Muscle layer of duodenum (tissue), 2 donors: Measurements from ENCODE around the gene RELA.

Source experiments
- H3K27ac ChIP-seq: one replicate; pipeline ENCODE4 v1.7.0; 2013; ENCODE audit warnings: mild to moderate bottlenecking, low read length
- H3K27me3 ChIP-seq: one replicate; pipeline ENCODE4 v1.7.0; 2013; ENCODE audit warnings: low read depth, mild to moderate bottlenecking, control low read depth, low read length
- H3K36me3 ChIP-seq, 2 donors: one replicate each; pipeline ENCODE4 v1.7.0; 2013; ENCODE audit warnings: low read length in 2 of 2, control low read depth in 1 of 2, mild to moderate bottlenecking in 1 of 2; ENCODE audit not compliant: insufficient read depth in 2 of 2, control insufficient read depth in 1 of 2
- H3K4me1 ChIP-seq, 2 donors: one replicate each; pipeline ENCODE4 v1.7.0; 2013; ENCODE audit warnings: low read length in 2 of 2, mild to moderate bottlenecking in 2 of 2, control low read depth in 1 of 2, moderate library complexity in 1 of 2; ENCODE audit not compliant: insufficient read depth in 2 of 2, control insufficient read depth in 1 of 2
- H3K4me3 ChIP-seq, 2 donors: one replicate each; pipeline ENCODE4 v1.7.0; 2013; ENCODE audit warnings: low read length in 2 of 2, low read depth in 1 of 2, mild to moderate bottlenecking in 1 of 2
- H3K9me3 ChIP-seq, 2 donors: one replicate each; pipeline ENCODE4 v1.7.0; 2013; ENCODE audit warnings: low read length in 2 of 2, control low read depth in 1 of 2, mild to moderate bottlenecking in 1 of 2; ENCODE audit not compliant: control insufficient read depth in 1 of 2
- donor health status: healthy.

The RELA gene

DNA sequence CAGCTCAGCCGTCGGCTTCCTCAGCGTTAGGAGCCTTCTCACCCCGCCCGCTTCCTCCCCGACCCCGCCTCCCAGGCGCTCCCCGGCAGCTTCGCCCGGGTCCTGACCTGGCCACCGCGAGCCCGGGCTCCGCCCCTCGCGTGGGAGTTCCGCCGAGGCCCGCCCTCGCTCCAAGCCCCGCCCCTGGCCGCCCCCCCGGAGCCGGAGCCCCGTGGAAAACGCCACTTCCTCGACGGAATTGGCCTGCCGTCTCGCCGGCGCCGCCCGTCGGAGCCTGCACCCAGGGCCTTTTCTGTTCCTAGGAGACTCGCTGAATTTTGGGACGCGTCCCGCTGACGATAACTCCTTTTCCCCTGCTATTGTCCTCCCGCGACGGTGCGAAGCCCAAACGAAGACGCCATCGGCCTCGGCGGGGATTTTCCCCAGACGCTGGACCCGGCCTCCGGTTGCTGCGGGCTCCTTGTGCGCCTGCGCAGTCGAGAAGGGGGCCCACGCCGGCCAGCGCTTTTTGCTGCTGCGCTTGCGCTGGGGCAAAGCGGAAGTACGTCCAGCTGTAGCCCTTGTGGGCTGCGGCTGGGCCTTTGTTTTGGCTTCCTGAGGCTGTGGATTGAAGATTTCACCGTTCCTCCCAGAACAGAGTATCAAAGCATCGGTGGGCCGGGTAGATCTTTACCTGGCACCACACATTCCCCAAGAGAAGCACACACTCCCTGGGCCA is 10.0 kb downstream of the RELA start:
- H3K4me3 ChIP-seq: peak overlapping the region; percentile 64 to 68
- no peaks in the 10 kb centered on the region for H3K27me3 ChIP-seq
- no peaks in the 10 kb centered on the region for H3K9me3 ChIP-seq
- H3K4me1 ChIP-seq: peaks cover 24 to 49% of the 10 kb centered on the region in 2 donors
- H3K36me3 ChIP-seq: peaks cover 32 to 59% of the 10 kb centered on the region in 2 donors
- H3K27ac ChIP-seq: peak overlapping the region; percentile 96

DNA sequence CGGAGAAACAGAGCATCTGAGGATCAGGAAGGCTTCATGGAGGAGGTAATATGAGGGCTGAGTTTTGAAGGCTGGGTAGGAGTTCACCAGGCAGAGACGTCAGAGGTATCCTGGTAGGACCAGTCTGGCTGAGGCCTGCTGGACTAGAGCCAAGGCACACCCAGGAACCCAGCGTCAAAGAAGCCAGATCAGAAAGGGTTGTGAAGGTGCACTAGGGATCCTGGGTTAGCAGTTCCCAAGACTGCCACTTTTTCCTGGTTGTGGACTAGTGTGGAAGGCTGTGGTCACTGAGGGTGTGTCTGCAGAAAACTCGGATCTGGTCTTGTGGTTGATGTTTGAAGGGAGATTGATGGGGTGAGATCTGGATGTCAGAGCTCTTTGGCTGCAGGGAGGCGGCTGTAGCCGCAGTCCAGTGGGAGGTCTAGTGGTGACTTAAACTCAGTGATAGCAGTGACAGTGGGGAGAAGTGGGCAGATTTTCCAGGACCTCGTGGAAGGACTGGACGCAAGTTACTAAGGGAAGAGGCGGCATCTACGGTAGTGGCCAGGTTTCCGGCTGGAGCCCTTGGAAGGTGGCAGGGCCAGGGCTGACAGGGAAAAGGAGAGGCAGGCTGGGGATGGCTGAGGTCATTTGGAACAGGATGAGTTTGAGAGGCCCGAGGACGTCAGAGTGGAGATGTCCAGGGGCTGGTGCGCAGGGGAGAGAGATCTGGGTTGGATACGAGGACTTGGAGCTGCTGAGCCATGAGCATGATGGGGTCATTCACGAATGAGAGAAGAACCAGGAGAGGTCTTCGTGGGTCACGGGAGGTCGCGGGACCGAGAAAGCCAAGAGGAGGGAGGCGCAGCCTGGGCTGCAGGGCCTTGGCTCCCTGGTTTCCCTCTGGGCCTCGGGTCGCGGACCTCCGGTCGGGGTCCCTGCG is 10.9 kb downstream of the RELA start:
- H3K4me3 ChIP-seq: peak overlapping the region; percentile 50 to 64
- no peaks in the 10 kb centered on the region for H3K9me3 ChIP-seq
- H3K27ac ChIP-seq: peak overlapping the region; percentile 85
- H3K4me1 ChIP-seq: peaks cover 24 to 49% of the 10 kb centered on the region in 2 donors
- peaks cover 25 to 52% of the 10 kb centered on the region in 2 donors for H3K36me3 ChIP-seq
- no peaks in the 10 kb centered on the region for H3K27me3 ChIP-seq

DNA sequence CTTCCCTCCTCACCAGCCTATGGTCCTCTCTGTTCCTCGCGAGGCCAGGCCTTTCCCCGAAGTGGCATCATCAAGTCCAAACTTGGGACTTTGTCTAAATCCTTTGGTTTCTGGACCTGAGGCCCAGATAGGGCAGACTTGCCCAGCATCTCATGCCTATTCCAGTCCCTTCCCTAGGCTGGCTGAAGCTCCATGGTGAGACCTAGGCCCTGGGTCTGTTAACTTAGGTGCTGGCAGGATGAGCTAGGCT is 11.5 kb downstream of the RELA start:
- Histone ChIP-seq H3K27ac (peak overlapping the region; percentile 85), H3K4me1 (peaks cover 24 to 49% of the 10 kb centered on the region in 2 donors), H3K27me3 (no peaks in the 10 kb centered on the region), H3K36me3 (peaks cover 21 to 52% of the 10 kb centered on the region in 2 donors), H3K4me3 (no peak overlapping the region), H3K9me3 (no peaks in the 10 kb centered on the region)

DNA sequence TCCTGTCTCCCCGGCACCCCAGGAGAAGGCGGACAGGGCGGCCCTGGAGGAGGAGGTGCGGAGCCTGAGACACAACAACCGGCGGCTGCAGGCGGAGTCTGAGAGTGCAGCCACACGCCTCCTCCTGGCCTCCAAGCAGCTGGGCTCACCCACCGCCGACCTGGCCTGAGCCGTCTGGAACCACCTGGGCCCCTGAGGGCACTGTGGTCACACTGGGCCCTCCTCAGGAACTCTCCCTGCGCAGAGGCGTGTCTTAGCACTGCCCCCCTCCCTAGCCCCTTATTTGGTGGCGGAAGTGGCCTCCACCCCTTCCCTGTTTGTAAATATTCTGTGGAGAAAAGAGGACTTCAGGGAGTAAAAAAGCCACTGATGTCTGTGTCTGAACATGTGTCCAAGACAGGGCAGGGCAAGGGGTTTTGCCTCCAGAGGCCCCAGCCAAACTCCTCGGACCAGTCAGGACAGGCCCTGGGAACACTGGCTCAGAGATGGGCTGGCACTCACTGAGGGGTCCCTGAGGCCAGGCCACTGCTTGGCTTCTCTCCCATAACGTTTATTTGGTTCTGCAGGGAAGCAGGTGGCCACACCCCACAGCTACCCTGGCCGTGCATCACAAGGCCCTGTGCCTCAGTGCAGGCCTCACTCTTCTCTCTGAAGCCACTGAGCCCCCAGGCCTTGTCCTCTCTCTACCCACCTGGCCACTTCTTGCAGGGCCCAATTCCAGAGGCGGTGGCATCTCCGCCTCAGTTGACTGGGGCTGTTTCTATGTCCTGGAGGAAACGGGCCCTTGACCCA is 12.0 kb downstream of the RELA start:
- Histone ChIP-seq H3K4me3 (no peak overlapping the region), H3K36me3 (peaks cover 16 to 52% of the 10 kb centered on the region in 2 donors)

DNA sequence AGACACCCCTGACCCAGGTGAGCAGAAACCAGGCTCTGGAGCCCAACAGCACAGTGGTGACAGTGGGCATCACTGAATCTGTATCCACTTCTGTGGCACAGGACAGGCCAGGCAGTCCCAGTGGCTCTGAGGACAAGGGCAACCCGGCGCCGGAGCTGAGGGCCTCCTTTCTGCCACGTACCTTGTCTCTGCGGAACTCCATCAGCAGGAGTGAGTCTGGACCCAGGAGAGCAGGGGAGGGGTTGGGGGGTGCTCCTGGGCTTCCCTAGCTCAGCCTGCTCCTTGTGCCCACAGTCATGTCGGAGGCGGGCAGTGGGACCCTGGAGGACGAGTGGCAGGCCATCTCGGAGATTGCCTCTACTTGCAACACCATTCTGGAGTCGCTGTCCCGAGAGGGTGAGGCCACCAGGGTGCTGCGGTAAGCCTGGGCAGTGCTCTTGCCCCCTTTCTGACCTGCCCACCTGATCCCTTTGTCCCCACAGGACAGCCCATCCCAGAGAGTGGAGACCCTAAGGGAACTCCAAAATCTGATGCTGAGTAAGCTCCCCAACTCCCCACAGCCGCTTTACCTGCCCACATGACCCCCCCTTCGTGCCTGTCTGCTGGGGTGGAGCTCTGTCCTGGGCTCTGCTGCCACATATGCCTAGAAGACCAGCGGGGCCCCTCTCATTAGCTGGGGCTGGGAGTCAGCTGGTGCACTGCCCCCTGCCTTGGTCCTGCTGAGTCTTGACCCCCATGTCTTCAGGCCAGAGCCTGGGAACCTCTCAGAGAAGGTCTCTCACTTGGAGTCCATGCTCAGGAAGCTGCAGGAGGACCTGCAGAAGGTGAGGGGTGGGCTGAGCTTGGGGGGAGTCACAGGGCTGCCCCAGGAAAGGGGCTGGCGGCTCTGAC is 12.8 kb downstream of the RELA start:
- H3K4me3 ChIP-seq: no peak overlapping the region
- no peak overlapping the region for H3K27ac ChIP-seq
- no peaks in the 10 kb centered on the region for H3K9me3 ChIP-seq
- H3K36me3 ChIP-seq: peaks cover 13 to 52% of the 10 kb centered on the region in 2 donors
- peaks cover 24 to 46% of the 10 kb centered on the region in 2 donors for H3K4me1 ChIP-seq
- no peaks in the 10 kb centered on the region for H3K27me3 ChIP-seq

More for the DNA sequence above, 12.0 kb downstream of the RELA start:
- no peaks in the 10 kb centered on the region for H3K27me3 ChIP-seq
- peak overlapping the region; percentile 85 for H3K27ac ChIP-seq
- no peaks in the 10 kb centered on the region for H3K9me3 ChIP-seq
- peaks cover 24 to 49% of the 10 kb centered on the region in 2 donors for H3K4me1 ChIP-seq

DNA sequence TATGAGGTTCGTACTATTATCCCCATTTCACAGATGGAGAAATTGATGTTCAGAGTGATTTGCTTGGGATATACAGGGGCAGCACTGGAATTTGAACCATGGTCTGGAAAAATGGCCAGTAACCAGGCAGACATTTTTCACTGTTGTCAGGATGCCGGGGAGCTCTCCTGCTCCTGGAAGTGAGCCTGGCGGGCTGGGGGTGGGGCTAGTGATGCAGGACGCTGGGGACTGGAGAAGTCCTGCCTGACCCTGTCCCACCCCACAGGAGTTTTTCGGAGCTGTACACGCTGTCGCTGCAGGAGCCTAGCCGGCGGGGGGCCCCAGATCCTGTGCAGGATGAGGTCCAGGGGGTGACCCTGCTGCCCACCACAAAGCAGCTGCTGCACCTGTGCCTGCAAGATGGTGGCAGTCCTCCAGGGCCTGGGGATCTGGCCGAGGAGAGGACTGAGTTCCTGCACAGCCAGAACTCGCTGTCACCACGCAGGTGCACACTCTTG is 13.7 kb downstream of the RELA start:
- no peak overlapping the region for H3K27ac ChIP-seq
- peaks cover 23 to 38% of the 10 kb centered on the region in 2 donors for H3K4me1 ChIP-seq

DNA sequence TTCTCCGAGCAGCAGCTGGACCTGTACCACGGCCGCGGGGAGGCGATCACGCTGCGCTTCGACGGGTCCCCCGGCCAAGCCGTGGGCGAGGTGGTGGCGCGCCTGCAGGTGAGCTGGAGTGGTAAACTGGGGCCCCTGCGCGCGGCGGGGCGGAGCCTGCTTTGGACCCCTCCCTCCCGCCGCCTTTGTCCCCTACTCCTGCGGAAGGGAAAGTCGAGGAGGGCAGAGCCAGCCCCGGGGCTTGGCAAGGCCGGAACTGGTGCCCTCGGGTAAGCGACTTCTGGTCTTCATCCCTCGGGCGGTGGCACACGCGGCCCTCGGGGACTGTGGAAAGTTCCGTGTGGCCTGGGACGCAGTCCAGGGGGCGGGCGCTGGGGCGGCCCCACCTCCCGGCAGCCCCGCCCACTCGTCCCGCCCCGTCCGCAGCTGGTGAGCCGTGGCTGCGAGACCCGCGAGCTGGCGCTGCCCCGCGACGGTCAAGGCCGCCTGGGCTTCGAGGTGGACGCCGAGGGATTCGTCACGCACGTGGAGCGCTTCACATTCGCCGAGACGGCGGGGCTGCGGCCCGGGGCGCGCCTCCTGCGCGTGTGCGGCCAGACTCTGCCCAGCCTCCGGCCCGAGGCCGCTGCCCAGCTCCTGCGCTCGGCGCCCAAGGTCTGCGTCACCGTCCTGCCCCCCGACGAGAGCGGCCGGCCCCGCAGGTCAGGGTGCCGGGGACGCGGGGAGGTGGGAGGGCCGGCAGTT is 15.6 kb downstream of the RELA start:
- peaks cover 10 to 25% of the 10 kb centered on the region in 2 donors for H3K4me1 ChIP-seq
- peak overlapping the region in 1 of 2 donors; percentile 36 for H3K4me3 ChIP-seq
- peaks cover 5 to 58% of the 10 kb centered on the region in 2 donors for H3K36me3 ChIP-seq
- H3K27me3 ChIP-seq: no peaks in the 10 kb centered on the region
- H3K9me3 ChIP-seq: no peaks in the 10 kb centered on the region
- no peak overlapping the region for H3K27ac ChIP-seq

More for the DNA sequence above, 13.7 kb downstream of the RELA start:
- H3K27me3 ChIP-seq: no peaks in the 10 kb centered on the region
- H3K4me3 ChIP-seq: no peak overlapping the region
- peaks cover 6 to 49% of the 10 kb centered on the region in 2 donors for H3K36me3 ChIP-seq
- H3K9me3 ChIP-seq: no peaks in the 10 kb centered on the region

DNA sequence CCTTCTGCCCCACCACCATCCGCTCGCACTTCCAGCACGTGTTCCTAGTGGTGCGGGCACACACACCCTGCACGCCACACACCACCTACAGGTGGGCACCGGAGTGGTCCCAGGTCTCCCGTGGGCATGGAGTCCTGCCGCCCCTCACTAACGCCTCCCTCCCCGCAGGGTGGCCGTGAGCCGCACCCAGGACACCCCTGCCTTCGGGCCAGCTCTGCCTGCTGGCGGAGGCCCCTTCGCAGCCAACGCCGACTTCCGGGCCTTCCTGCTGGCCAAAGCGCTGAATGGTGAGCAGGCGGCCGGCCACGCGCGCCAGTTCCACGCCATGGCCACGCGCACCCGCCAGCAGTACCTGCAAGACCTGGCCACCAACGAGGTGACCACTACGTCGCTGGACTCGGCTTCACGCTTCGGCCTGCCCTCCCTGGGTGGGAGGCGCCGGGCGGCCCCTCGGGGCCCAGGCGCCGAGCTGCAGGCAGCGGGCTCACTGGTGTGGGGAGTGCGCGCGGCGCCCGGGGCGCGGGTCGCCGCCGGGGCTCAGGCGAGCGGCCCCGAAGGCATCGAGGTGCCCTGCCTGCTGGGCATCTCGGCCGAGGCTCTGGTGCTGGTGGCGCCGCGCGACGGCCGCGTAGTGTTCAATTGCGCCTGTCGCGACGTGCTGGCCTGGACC is 16.3 kb downstream of the RELA start:
- no peak overlapping the region for H3K27ac ChIP-seq
- H3K9me3 ChIP-seq: no peaks in the 10 kb centered on the region
- no peak overlapping the region for H3K4me3 ChIP-seq
- H3K36me3 ChIP-seq: peaks cover 5 to 62% of the 10 kb centered on the region in 2 donors
- H3K4me1 ChIP-seq: peaks cover 3 to 25% of the 10 kb centered on the region in 2 donors
- no peaks in the 10 kb centered on the region for H3K27me3 ChIP-seq

DNA sequence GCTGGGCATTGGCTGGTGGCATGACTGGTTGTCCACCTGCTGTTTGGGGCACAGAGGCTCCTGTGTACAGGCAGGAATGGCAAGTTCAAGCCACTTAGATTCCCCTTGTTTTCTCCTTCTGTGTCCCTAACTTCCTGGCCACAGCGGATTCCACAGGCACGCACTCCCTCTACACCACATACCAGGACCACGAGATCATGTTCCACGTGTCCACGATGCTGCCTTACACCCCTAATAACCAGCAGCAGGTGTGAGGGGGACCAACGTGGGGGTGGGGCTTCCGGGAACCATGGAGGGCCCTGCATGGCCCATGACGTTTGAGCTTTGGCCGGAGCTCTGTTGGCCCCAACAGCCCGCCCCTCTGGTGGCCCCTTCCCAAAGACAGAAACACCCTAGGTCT is 17.0 kb downstream of the RELA start:
- Histone ChIP-seq H3K9me3 (no peaks in the 10 kb centered on the region), H3K4me1 (peaks cover 0 to 27% of the 10 kb centered on the region in 2 donors), H3K4me3 (no peak overlapping the region), H3K36me3 (peaks cover 5 to 68% of the 10 kb centered on the region in 2 donors), H3K27me3 (no peaks in the 10 kb centered on the region), H3K27ac (no peak overlapping the region)
